ENCODE results near the gene SLC29A1.

DNA sequence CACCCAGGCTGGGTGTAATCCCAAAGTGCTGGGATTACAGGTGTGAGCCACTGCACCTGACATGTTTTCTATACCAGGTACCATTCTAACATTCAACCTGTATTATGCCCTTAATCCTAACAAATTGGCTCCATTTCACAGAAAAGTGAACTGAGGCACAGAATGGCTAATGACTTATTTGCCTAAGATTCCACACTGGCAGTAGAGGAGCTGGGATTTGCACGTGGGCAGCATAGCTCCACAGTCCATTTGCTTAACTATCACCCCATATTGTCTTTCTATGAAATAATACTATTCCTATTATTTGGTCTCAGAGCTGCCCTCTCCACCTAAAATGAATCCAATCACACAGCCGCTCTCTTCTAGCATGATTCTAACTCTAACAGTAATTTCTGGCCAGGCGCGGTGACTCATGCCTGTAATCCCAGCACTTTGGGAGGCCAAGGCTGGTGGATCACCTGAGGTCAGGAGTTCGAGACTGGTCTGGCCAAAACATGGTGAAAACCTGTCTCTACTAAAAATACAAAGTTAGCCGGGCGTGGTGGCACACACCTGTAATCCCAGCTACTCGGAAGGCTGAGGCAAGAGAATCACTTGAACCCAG, 30.0 kb upstream of the SLC29A1 start:
- TF ChIP-seq CTCF (IDR thresholded peaks at IDR 0.05) = no peak
- TF ChIP-seq POLR2AphosphoS5 (IDR thresholded peaks at IDR 0.05) = no peak
- no peak for TF ChIP-seq POLR2A (IDR thresholded peaks at IDR 0.05)
